PC-9 (cell line): Measurements from ENCODE around the gene ADCY3. TPM values are rescaled to one million over a fixed set of nuclear protein-coding genes. Genes with fewer than 3 reads are reported as not detected.

ENCODE experiments used
- BruUV-seq: library from RNA; stranded (reverse); fragments of 400-500 nt; replicated peaks from 2 replicates; lab custom pipeline; 2021; lab: Mats Ljungman, UMichigan
- CTCF ChIA-PET: fragments of 300-600 bp; sonication (Branson Sonifier 250); formaldehyde crosslinking; loops from one replicate; lab custom pipeline; 2022; ENCODE audit warnings: antibody characterized with exemption; lab: Charles Lee
- POLR2A ChIA-PET: fragments of 300-600 bp; sonication (Branson Sonifier 250); formaldehyde crosslinking; loops from one replicate; lab custom pipeline; 2022; ENCODE audit warnings: antibody characterized with exemption; ENCODE audit not compliant: unreplicated experiment; lab: Charles Lee
- DNase-seq, 2 experiments: peaks; one replicate each; pipeline versions ENCODE4 v3.0.0 to v3.0.0-alpha.2; 2015 to 2022; ENCODE audit warnings: mixed read lengths in 1 of 2
- H2AFZ ChIP-seq: fragments of 200-600 bp; sonication (generic); 2 replicates; pipeline ENCODE4 v1.8.1; 2017; ENCODE audit warnings: antibody characterized with exemption
- H3F3A ChIP-seq: fragments of 200-600 bp; sonication (generic); 2 replicates; pipeline ENCODE4 v1.8.1; 2017; ENCODE audit warnings: antibody characterized with exemption, mild to moderate bottlenecking, low read depth; ENCODE audit not compliant: insufficient read depth
- H3K27ac ChIP-seq: fragments of 200-600 bp; sonication (generic); 2 replicates; pipeline ENCODE4 v1.6.1; 2016; ENCODE audit warnings: mixed run types
- H3K27me3 ChIP-seq: fragments of 200-600 bp; sonication (generic); 2 replicates; pipeline ENCODE4 v1.6.1; 2016; ENCODE audit warnings: low read depth, mixed run types; ENCODE audit not compliant: insufficient read depth
- H3K36me3 ChIP-seq: fragments of 200-600 bp; sonication (generic); 2 replicates; pipeline ENCODE4 v1.6.1; 2016; ENCODE audit warnings: low read depth, mixed run types
- H3K4me1 ChIP-seq: fragments of 200-600 bp; sonication (generic); replicated peaks from 2 replicates; pipeline ENCODE4 v1.6.1; 2016; ENCODE audit warnings: mixed run types; ENCODE audit not compliant: insufficient read depth
- H3K4me2 ChIP-seq: fragments of 200-600 bp; sonication (generic); 2 replicates; pipeline ENCODE4 v1.6.1; 2017; ENCODE audit warnings: mixed run types
- H3K4me3 ChIP-seq: fragments of 200-600 bp; sonication (generic); 2 replicates; pipeline ENCODE4 v1.6.1; 2016; ENCODE audit warnings: mixed run types
- H3K79me2 ChIP-seq: fragments of 200-600 bp; sonication (generic); 2 replicates; pipeline ENCODE4 v1.6.1; 2017; ENCODE audit warnings: low read depth, mixed run types
- H3K9me2 ChIP-seq: fragments of 200-600 bp; sonication (generic); 2 replicates; pipeline ENCODE4 v1.8.1; 2017; ENCODE audit warnings: mild to moderate bottlenecking; ENCODE audit not compliant: insufficient read depth
- H3K9me3 ChIP-seq: fragments of 200-600 bp; sonication (generic); 2 replicates; pipeline ENCODE4 v1.8.1; 2016; ENCODE audit warnings: low read depth; ENCODE audit not compliant: insufficient read depth
- H4K20me1 ChIP-seq: fragments of 200-600 bp; sonication (generic); 2 replicates; pipeline ENCODE4 v1.8.1; 2017; ENCODE audit not compliant: insufficient read depth
- CTCF ChIP-seq: fragments of 200-600 bp; sonication (generic); conservative IDR thresholded peaks from 2 replicates; pipeline ENCODE4 v1.6.1; 2017; ENCODE audit warnings: mixed run types, antibody characterized with exemption, mild to moderate bottlenecking, moderate library complexity
- EZH2 ChIP-seq: fragments of 200-600 bp; sonication (generic); IDR thresholded peaks from 2 replicates; pipeline ENCODE4 v1.8.0; 2017; ENCODE audit warnings: antibody characterized with exemption, low read depth
- intact Hi-C: fragments of 100-400 bp; cut with micrococcal nuclease; formaldehyde crosslinking; loops from one replicate; pipeline ENCODE4 v1.10.0; 2022; ENCODE audit not compliant: unreplicated experiment
- total RNA-seq: library from RNA; stranded (reverse); gene quantifications from 2 replicates; pipeline ENCODE4 v1.2.3, GENCODE V29; 2021

The ADCY3 gene
- total RNA-seq, 1 experiment from 2014 or later: 46.3 TPM

GRCh38 chr2:24959761-24960160, 39.7 kb upstream of the ADCY3 start:
- no peak for DNase-seq
- Histone ChIP-seq H4K20me1 (no peaks in the 10 kb centered on the region), H3K9me2 (no peaks in the 10 kb centered on the region), H3F3A (no peaks in the 10 kb centered on the region), H3K4me3 (no peak overlapping the region), H3K27me3 (no peaks in the 10 kb centered on the region), H3K79me2 (no peaks in the 10 kb centered on the region), H3K27ac (no peak overlapping the region), H3K9me3 (peaks cover 7% of the 10 kb centered on the region; the same call in 1 of the 2 replicates), H3K36me3 (peaks cover 26% of the 10 kb centered on the region; the same call in 1 of the 2 replicates), H3K4me1 (no peaks in the 10 kb centered on the region), H2AFZ (no peak overlapping the region), H3K4me2 (no peak overlapping the region)
- ChIA-PET CTCF (no interaction called here), POLR2A (no interaction called here)
- TF ChIP-seq CTCF (no peak), EZH2 (no peak)
- intact Hi-C loops: no loop called here
- no TSS peak for BruUV-seq

DNA sequence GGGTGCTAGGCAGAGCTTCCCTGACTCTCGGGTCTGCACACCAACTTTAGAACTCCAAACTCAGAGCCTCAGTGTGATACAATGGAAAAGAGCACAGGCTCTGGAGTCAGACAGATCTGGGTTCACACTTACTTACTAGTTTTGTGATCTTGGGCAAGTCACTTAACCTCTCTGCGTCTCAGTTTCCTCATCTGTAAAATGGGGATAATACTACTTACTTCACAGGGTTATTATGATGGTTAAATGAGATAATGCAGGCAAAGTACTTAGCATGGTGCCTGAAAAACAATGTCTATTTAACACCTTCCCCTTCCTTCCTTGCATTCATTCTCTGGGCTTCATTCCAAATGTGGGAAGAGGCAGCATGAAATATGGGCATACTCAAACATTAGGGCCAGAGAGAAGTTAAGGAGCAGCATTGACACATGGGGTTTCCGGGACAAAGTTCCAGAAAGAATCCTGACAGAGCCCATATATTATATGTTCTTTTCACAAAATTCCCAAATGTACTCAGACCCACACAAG, 38.4 kb upstream of the ADCY3 start:
- H3K27ac ChIP-seq: no peak overlapping the region
- ChIA-PET CTCF (no interaction called here), POLR2A (no interaction called here)
- peaks cover 26% of the 10 kb centered on the region; the same call in 1 of the 2 replicates for H3K36me3 ChIP-seq
- H3K4me2 ChIP-seq: no peak overlapping the region
- H2AFZ ChIP-seq: no peak overlapping the region
- H3K9me3 ChIP-seq: peaks cover 8% of the 10 kb centered on the region; the same call in 1 of the 2 replicates
- BruUV-seq: no TSS peak
- H4K20me1 ChIP-seq: no peaks in the 10 kb centered on the region
- TF ChIP-seq CTCF (no peak), EZH2 (no peak)
- H3K79me2 ChIP-seq: no peaks in the 10 kb centered on the region
- H3K4me1 ChIP-seq: no peaks in the 10 kb centered on the region
- DNase-seq: no peak
- H3K9me2 ChIP-seq: no peaks in the 10 kb centered on the region
- no peaks in the 10 kb centered on the region for H3F3A ChIP-seq
- H3K27me3 ChIP-seq: no peaks in the 10 kb centered on the region
- no peak overlapping the region for H3K4me3 ChIP-seq
- intact Hi-C loops: no loop called here

DNA sequence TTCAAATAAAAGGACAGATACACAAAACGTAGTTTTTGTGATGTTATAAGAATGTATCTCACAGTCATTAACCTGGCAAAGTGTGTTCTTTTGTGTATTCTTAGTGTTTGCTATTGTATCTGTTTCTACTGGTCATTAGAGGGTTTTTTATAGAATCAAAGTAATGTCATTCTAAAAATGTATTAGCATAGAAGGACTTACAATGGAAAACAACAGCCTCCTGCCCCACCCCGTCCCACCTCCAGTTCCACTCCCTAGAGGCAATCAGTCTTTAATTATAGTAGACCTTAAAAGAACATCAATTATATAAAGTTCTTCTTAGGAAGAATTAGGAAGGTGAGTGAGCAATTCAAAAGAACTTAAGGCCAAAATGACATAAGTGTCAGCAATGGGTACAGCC, 37.9 kb upstream of the ADCY3 start:
- Histone ChIP-seq H3K79me2 (no peaks in the 10 kb centered on the region), H3K36me3 (peaks cover 26% of the 10 kb centered on the region; the same call in 1 of the 2 replicates), H2AFZ (no peak overlapping the region), H3K4me1 (no peaks in the 10 kb centered on the region), H3K27ac (no peak overlapping the region), H4K20me1 (no peaks in the 10 kb centered on the region), H3K27me3 (no peaks in the 10 kb centered on the region), H3K9me3 (peaks cover 8% of the 10 kb centered on the region; the same call in 1 of the 2 replicates), H3K9me2 (no peaks in the 10 kb centered on the region), H3K4me3 (no peak overlapping the region), H3F3A (no peaks in the 10 kb centered on the region), H3K4me2 (no peak overlapping the region)
- no TSS peak for BruUV-seq
- intact Hi-C loops: no loop called here
- TF ChIP-seq CTCF: no peak
- TF ChIP-seq EZH2: no peak
- DNase-seq: no peak
- CTCF ChIA-PET: no interaction called here
- POLR2A ChIA-PET: no interaction called here
